ENCODE measurements around the gene MPZL1.
"Not testable (repeated sequence)": the region's sequence is repeated elsewhere in the genome, so short reads cannot be mapped to it uniquely, and the experiment has no call there.

Gene MPZL1

DNA sequence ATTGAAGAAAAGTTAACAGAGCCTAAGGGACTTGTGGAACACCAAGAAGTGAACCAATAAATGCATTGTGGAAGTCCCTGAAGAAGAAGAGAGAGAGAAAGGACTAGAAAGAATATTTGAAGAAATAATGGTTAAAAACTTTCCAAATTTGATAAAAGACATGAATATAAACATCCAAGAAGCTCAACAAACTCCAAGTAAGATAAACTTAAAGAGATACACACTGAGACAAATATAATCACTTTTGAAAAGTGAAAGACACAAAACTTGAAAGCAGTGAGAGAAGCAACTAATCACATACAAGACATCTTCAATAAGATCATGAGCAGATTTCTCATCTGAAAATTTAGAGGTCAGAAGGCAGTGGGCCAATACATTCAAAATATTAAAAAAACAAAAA is 91.2 kb downstream of the MPZL1 start:
- DNase-seq (ENCODE audit: low read depth in 2 of 2), result no peak

DNA sequence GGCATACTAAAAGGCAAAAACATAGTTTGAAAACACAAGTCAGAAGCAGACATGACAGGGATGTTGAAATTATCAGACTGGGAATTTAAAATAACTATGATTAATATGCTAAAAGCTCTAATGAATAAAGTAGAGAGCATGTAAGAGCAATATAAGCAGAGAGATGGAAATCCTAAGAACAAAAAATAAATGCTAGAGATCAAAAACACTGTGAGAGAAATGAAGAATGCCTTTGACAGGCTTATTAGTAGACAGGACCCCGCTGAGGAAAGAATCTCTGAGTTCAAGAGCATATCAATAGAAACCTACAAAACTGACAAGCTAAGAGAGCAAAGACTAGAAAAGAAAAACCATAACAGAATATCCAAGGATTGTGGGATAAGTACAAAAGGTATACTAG is 93.9 kb downstream of the MPZL1 start:
- no peak for DNase-seq (ENCODE audit: low read depth in 2 of 2)

DNA sequence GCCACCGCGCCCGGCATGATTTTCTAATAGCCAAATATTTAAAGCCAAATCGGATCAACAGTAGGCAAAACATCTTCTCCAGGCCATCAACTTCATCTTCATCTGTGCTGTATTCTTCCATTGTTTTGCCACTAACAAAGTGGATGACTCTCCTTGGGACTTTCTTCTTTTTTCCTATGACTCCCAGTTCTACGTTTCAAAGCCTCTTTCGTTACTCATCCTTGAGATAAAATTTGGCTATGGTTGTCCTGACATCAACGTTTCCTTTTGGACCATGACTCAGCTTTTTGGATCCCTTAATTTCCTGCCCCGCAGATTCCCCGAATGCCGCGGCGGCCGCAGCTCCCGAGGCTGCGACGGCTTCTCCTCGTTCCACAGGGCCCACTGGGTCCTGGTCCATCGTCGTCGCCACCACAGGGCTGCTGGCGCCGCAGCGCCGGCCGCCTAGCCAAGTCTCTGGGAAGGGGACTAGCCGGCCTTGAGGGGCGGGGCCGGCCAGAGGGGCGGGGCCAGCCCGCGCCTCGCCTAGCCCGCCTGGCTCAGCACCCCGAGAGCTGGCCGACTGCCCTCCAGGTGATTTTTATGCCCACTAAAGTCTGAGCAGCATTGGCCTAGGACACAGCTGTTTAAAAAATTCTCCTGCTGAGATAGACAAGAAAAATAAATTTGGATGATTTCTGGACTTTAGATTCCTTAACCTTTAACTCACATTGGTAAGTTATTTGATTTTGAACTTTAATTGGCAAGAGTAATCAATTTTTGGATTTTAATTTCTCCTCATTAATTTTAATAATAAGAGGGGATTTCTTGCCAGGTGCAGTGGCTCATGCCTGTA is 98.3 kb downstream of the MPZL1 start:
- DNase-seq (ENCODE audit: low read depth in 2 of 2), result no peak

DNA sequence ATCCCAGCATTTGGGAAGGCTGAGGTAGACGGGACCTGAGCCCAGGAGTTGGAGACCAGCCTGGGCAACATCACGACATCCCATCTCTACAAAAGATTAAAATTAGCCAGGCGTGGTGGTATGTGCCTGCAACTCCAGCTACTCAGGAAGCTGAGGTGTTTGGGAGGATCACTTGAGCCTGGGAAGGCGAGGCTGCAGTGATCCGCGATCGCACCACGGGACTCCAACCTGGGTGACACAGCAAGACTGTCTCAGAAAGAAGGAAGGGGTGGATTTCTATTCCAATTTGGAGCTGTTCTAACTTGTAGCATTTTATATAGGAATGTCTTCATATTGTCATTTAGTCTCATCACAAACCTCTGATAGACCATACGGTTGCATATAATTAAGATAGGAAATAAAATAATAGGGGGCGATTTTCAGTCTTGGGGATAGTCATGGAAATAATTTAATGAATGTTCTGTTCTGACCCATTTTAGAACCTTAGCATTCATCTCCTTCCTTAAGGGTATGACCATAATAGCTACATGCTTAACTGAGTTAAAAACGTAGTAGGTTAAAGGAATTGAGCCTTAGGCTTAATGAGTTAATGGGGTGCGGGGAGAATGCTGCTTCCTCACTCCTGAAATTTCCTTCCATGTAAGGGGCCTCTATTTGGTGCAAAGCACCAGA is 99.0 kb downstream of the MPZL1 start:
- no peak for DNase-seq (ENCODE audit: low read depth in 2 of 2)

DNA sequence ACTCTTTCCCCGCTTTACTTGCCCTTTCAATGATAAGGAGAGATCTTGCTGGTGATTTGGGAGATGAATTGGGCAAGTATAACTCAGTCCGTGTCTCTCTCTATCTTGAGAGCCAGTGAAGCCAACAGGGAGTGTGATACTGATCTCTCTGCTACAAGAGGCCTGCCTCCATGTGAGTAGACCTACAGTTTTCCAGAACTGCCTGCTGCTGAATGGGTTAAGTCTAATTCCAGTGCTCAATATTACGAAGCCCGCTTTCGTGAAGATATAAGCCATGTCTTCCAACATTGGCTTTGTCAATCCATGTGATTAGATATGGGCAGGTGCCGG is 99.5 kb downstream of the MPZL1 start:
- no peak for DNase-seq (ENCODE audit: low read depth in 2 of 2)

DNA sequence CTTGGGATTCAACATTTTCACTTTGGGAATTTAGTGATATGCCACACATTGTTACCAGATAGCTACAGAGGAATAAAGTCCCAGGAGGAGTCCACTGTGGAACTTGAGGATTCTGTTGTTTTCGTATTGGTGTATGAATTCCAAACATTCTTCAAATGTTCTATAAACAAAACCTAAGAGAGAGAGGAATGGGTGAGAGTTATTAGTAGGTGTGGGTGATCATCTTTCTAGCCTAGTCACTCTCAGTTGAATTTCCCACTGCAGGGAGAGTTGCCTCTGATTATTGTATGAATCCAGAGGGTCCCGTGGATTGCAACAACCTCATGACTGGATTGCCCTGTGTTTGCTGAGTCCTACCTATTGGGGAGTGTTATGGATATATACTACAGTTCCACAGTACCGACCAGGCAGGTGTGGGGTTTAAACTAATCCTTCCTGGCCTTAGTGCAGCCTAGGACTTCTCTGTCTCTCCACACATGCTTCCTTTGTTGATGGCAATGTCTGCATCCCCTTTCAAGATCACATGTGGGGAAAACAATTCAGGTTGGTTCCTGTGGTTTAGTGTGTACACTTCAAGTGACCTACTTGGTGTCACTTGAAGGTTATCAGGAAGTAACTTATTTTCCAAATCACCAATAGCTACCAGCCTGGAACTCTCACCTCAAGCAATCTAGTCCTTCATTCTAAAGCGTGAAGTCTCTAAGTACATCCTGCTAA is 100.3 kb downstream of the MPZL1 start:
- no peak for DNase-seq (ENCODE audit: low read depth in 2 of 2)

DNA sequence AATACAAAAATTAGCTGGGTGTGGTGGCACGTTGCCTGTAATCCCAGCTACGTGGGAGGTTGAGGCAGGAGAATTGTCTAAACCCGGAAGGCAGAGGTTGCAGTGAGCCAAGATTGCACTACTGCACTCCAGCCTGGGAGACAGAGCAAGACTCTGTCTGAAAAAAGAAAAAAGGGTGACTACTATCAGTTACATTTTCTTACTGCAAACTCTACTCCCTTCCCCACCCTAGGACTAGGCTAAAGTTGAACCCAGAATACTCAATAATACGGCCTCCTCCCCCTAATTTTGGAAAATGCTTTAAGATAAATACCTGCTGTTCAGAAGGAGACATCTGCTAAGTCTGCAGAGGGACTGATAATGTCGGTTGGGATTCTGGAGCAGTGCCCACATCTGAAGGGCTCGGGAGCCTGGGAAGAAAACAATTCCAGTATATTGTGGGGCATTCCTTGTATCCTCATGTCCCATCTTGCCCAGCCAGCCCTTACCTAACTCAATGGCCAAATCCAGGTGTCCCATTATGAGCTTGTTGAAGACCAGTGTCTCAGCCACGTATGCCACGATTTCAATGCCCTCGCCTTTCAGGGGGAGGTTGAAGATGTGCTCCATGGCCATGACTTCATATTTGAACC is 102.5 kb downstream of the MPZL1 start:
- no peak for DNase-seq (ENCODE audit: low read depth in 2 of 2)

DNA sequence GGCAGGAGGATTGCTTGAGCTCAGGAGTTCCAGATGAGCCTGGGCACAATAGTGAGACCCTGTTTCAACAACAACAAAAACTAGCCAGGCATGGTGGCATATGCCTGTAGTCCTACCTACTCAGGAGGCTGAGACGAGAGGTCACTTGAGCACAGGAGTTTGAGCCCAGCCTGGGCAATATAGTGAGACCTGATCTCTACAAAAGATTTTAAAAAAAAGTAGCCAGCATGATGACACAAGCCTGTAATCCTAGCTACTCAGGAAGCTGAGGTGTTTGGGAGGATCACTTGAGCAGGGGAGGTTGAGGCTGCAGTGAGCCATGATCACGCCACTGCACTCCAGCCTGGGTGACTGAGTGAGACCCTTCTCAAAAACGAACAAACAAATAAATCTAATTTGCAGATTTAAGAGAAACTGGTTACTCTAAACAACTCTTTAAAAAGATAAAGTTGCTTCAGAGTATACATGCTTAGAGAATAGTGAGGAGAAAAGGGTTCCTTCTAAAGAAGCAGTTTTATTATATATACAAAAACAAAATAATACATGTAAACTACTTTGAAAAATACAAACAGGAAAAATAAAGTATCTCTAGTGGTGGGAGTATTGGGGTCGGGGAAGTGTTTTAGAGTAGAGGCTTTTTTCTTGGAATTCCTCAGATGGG is 103.8 kb downstream of the MPZL1 start:
- no peak for DNase-seq (ENCODE audit: low read depth in 2 of 2)

DNA sequence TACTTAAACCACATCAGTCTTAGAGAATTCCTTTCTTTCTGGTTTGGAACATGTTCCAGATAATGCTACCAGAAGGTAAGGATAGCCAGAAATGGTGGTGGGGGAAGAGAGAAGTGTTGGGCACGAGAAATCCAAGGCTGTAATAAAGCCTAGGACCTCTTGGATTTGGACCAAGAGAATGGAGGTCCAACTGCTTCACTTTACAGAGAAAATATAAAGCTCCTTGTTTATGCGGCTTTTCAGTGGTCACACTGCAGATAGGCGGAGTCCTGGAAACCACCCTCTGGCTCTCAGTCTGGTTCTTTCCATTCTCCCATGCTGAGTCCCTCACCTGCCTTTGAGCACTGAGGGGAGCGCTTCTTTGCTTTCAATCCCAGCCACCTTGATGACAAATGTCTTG is 104.3 kb downstream of the MPZL1 start:
- no peak for DNase-seq (ENCODE audit: low read depth in 2 of 2)

DNA sequence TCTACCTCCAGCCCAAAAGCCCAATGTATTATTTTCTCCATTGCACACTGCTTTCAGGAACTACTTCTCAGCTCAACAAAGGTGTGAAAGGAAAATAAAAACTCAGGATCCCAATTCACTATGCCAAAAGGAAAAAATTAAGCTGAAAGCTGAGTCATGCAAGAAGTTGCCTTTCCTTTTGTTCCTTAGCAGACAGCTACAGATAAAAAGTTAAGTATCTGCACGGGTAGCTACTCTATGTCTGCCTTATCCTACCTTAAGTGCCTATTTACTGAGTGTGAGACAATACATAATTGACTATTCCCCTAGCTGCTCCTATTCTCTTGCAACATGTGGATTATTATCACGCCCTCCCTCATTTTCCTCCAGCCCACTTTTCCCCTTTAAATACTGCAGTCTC is 108.1 kb downstream of the MPZL1 start:
- no peak for DNase-seq (ENCODE audit: low read depth in 2 of 2)

DNA sequence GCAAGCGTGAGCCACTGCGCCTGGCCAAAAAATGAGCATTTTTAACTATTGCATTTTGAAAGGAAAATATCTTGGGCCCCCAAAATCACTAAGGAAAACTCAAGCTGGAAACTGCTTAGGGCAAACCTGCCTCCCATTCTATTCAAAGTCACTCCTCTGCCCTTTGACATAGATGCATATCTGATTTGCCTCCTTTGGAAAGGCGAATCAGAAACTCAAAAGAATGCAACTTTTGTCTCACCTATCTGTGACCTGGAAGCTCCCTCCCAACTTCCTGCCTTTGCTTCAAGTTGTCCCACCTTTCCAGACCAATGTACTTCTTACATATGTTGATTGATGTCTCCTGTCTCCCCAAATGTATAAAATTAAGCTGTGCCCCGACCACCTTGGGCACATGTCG is 108.9 kb downstream of the MPZL1 start:
- not testable (repeated sequence) for DNase-seq (ENCODE audit: low read depth in 2 of 2)

DNA sequence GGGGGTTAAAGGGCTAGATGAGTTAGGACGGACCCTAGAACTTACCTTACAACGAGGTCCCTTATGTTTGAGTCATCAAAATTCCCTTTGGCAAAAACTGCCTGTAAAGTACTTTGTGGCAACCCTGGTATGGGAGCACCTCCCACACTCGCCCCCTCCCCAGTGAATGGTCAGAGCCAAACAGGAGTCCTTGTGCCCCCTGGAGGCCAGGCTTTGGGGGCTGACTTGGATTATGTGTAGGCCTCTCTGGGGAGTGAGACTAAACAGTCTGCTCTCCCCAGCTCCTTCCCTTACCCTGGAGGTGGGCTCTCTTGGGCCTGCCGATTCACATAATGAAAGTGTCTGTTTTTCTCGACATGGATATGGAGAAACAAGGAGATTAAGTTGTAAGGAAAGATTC is 110.9 kb downstream of the MPZL1 start:
- no peak for DNase-seq (ENCODE audit: low read depth in 2 of 2)

DNA sequence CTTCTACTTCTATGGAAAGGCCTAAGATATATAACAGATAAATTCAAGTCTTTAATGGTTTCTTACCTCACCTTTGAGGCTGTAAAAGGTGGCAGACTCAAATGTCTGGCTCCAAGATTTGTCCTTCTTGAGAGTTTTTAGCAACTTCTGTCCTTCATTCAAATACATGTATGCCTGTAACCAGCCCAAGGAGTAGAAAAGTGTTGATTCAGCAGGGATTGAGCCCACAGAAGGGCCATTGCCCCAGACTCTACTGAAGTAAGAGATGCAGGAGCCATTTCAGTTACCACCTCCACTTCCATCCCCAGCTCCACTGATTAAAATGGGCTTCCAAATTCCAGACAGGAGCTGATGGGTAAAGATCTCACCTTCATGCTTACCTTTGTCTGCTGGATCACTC is 112.1 kb downstream of the MPZL1 start:
- no peak for DNase-seq (ENCODE audit: low read depth in 2 of 2)

DNA sequence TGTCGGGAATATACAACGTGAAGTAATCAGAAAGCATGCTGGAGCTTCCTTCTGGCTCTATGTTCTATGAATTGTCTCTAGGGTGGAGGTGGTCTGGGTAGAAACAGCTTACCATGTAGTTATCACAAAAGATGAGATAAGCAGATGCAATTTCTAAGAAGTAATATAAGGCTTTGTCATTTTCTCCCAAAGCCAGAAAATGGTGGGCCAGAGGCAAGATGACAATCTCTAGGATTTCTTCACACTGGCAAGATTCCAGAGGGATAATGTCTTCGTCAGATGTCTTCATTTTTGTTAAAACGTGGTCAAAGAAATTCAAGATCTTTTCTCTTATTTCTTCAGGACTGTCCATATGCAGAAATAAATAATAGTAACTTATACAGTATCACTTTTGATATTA is 114.4 kb downstream of the MPZL1 start:
- no peak for DNase-seq (ENCODE audit: low read depth in 2 of 2)

DNA sequence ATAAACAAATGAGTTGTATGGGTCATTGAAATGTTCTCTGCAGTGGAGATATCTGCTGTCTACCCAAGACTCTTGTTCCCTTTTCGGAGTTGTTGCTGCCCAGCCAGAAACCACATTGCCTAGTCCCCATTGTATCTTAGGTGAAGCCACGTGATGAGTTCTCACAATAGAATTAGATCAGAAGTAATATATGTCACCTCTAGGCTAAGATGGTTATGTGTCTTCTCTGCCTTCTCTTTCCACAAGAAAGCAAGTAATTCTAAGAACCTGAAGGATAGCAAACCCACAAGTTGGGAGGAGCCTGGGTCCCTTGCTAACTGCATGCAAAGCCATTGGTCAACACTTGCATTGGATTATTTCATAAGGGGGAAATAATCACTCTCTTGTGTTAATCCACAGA is 115.5 kb downstream of the MPZL1 start:
- no peak for DNase-seq (ENCODE audit: low read depth in 2 of 2)

DNA sequence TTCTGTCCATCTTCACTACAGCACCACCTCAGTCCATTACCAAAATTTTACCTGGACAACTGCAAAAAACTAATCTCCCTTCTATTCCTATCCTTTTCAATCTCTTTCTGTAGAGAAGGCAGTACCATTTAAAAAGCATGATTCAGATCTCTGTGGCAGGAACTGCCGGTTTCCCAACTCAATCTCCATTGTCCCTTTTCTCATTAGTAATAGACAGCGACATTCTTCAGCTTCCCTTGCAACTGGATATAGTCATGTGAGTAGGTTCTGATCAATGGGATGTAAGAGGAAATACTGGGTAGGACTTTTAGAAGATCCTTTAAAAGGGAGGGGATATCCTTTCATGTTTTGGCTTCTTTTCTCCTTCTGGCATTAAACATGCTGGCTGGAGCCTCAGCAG is 117.2 kb downstream of the MPZL1 start:
- no peak for DNase-seq (ENCODE audit: low read depth in 2 of 2)

Measured in stimulated activated CD4-positive, alpha-beta T cell treated with anti-CD3 and anti-CD28 coated beads, Interleukin-15, amount 100 ng/mL, for 48 hours (primary cell).